Fibroblast of the aortic adventitia (primary cell): ENCODE data around the gene CEP126. TPM values are rescaled to one million over a fixed set of nuclear protein-coding genes. Genes with fewer than 3 reads are reported as not detected.

Experiments
- DNase-seq: peaks from one replicate; pipeline ENCODE4 v3.0.0-alpha.2; 2010; ENCODE audit warnings: low read depth
- H3K4me3 ChIP-seq: 2 replicates; pipeline ENCODE4 v1.5.1; 2011; ENCODE audit warnings: low read depth, mild to moderate bottlenecking, control low read depth, low read length, moderate library complexity
- total RNA-seq: library from RNA; depleted of rRNA; stranded (reverse); fragments of >200 nt; gene quantifications from 2 replicates; pipeline ENCODE4 v1.2.3, GENCODE V29; 2012; ENCODE audit warnings: low replicate concordance
- TF ChIP-seq, protein P1 (sequence below): IDR thresholded peaks from 2 replicates; pipeline ENCODE4 v1.5.1; 2011; ENCODE audit warnings: mild to moderate bottlenecking, low read length, control low read depth, inconsistent platforms; ENCODE audit not compliant: insufficient read depth

CEP126 gene
- total RNA-seq, 1 donor, result 3.9 TPM

DNA sequence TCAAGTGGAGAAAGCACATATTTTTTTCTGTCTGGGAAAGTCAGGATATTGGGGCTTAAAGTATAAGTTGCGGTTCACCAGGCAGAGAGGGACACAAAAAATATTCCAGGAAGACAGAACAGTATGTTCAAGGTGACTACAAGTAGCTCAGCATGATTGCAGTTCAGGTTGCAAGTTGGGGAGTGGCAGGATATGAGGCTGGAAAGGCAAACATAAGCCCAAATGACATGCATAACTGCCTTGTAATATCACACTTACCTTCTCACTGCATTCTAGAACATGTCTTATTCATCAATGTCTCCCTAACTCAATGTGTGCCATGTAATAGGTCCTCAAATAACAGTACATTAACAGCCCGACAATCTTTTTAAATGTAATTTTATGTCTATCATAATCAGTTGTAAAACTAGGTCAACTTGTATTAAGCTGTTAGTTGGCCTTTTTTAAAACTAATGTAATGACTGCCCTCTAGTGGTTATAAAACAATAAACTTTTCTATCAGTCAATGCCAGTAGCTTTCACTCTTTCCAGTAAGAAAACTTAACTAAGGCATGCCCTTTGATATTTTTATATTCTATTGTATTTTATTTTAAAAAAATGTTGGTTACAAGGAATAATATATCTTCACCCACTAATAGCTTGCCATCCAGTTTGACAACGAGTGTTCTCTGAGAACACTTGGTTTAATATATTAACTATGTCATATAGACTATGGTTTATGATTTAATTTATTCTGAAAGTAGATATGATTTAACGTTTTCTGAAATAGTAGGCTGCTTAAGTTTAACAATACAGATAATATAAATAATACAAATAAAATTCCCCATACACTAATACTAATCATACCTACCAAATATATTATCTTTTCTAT lies 93.0 kb downstream of the CEP126 start:
- peak; percentile 70 for DNase-seq
- TF ChIP-seq, protein P1, sequence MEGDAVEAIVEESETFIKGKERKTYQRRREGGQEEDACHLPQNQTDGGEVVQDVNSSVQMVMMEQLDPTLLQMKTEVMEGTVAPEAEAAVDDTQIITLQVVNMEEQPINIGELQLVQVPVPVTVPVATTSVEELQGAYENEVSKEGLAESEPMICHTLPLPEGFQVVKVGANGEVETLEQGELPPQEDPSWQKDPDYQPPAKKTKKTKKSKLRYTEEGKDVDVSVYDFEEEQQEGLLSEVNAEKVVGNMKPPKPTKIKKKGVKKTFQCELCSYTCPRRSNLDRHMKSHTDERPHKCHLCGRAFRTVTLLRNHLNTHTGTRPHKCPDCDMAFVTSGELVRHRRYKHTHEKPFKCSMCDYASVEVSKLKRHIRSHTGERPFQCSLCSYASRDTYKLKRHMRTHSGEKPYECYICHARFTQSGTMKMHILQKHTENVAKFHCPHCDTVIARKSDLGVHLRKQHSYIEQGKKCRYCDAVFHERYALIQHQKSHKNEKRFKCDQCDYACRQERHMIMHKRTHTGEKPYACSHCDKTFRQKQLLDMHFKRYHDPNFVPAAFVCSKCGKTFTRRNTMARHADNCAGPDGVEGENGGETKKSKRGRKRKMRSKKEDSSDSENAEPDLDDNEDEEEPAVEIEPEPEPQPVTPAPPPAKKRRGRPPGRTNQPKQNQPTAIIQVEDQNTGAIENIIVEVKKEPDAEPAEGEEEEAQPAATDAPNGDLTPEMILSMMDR, result peak; percentile 36
- H3K4me3 ChIP-seq, result no peak overlapping the region

DNA sequence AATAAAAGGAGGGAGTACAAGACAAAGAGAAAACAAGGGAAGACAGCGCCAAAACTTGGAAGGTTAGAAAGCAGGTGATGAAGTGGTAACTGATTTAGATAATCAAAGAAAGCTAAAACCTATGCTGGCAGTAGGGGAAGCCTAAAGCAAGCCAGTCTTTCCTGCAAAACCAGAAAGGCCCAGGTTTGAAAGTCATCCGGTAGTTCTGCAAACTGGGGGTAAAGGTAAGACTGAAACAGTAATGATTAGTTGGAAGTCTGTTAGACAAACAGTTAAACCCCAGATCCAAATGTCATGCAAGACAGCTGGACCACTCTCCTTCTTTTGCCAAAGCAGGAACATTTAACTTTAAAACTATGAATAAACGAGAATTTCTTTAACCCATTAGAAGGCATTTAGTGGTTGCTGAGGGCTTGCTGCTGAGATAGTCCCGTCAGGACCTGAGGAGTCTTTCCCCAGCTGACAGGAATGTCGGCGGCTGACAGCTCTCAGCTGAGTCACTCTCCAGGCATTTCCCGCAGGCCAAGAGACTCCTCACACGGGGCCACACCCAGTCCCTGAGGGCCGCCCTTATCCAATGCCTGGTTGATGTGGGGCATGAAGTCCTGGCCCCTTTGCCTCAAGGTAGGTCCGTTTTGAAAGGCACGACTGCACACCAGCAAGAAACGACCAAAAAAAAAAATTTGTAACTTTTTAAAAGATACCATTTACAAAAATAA lies 96.1 kb downstream of the CEP126 start:
- TF ChIP-seq, protein P1, result no peak
- no peak overlapping the region for H3K4me3 ChIP-seq
- DNase-seq, result peak; percentile 85

DNA sequence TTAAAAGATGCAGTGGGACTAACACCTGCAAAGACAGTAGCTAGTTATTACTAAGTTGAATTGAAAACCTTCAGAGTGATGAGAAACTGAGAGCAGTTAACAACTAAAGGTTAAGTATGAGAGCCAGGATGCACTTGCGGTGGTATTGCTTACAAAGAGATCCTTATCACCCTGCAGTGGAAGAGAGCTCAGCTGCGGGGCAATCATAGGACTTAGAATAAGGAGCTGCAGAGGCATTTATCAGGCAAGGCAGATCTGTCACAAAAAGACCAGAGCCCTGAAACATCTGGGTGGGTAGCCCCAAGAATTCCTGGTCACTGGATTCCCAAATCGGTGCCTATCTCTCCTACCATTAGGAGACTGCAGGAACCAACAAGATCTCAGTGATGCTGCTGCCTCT lies 98.1 kb downstream of the CEP126 start:
- H3K4me3 ChIP-seq, result no peak overlapping the region
- TF ChIP-seq, protein P1, result no peak
- no peak for DNase-seq

DNA sequence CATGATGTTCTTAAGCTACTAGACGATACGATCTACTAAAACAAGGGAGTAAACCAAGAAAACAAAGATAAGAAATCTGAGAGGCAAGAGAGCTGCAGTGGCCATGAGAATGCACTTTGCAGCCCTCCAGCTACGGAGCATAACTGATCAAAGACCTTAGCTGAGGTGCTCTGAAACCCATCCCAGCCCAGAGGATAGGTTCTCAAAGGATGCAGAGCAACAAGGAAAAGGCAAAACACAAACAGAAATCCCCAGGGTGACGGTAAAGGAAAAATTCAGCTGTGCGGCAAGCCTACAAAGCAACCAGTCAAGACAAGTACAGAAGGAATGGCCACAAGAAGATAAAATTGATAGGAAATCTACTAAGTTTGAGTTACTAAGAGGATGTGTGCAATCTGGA lies 99.9 kb downstream of the CEP126 start:
- TF ChIP-seq, protein P1, result no peak
- H3K4me3 ChIP-seq, result no peak overlapping the region
- no peak for DNase-seq

DNA sequence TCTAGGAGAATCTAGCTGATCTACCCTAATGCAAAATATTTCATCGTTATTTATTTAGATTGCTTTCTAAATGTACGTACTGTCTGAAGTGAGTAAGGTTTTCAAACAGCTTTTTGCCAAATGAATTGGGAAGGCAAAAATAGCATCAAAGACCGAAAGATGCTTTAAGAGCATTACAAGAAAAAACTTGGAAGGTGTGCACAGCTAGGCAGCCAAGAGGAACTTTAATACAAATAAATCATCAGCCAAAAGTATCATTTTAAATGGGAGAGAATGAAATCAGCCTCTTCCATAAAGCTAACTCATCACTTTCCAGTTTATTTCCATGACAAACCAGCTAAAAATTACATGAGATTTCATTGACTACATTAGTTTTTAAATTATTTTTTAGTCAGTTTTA lies 102.2 kb downstream of the CEP126 start:
- DNase-seq, result peak; percentile 75
- H3K4me3 ChIP-seq, result peak overlapping the region; percentile 25
- TF ChIP-seq, protein P1, result no peak

DNA sequence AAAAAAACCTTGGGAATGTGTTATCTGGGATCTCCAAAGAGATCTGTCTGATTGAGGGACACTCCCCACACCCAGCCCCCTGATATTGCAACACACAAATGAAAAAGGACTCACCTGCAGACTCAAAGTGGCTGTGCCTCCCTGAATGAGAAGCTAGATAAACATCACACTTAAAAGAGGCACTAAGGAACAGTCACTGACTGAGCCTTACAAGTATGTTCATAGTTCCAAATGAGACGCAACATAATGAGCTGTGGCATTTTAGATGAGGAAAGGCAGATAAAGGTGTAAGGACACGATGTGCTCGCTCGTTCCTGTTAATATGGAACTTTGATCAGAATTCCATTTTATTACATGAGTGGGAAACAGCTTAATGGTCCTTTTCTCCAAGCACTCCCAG lies 111.4 kb downstream of the CEP126 start:
- no peak for DNase-seq
- TF ChIP-seq, protein P1, result no peak
- H3K4me3 ChIP-seq, result no peak overlapping the region
